Measurements from ENCODE around the gene SLC30A9.

DNA sequence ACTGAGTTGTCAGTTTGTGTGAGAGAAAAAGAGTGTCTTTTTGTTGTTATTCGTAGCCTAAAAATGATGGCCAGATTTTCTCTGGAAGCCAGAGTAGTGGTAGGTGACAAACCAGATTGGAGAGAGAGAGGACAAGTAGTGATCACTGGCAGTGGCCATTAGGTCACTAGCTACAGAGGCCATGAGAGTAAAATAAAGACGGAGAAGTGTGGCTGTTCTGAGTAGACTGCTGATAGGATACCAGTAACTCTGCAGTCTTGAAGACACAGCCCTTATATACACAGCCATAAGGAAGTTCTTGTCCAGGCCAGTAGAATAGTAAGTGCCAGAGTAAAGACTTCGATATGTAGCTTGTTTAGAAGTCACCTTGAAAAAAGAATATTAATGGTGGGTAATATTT lies 7.7 kb downstream of the SLC30A9 start:
- TF ChIP-seq, protein P1, sequence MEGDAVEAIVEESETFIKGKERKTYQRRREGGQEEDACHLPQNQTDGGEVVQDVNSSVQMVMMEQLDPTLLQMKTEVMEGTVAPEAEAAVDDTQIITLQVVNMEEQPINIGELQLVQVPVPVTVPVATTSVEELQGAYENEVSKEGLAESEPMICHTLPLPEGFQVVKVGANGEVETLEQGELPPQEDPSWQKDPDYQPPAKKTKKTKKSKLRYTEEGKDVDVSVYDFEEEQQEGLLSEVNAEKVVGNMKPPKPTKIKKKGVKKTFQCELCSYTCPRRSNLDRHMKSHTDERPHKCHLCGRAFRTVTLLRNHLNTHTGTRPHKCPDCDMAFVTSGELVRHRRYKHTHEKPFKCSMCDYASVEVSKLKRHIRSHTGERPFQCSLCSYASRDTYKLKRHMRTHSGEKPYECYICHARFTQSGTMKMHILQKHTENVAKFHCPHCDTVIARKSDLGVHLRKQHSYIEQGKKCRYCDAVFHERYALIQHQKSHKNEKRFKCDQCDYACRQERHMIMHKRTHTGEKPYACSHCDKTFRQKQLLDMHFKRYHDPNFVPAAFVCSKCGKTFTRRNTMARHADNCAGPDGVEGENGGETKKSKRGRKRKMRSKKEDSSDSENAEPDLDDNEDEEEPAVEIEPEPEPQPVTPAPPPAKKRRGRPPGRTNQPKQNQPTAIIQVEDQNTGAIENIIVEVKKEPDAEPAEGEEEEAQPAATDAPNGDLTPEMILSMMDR (conservative IDR thresholded peaks at IDR 0.05; ENCODE audit: low read depth, low read length): no peak
- TF ChIP-seq EZH2 (IDR thresholded peaks at IDR 0.05; ENCODE audit: low read length, unreplicated experiment) (no peak), EZH2phosphoT487 (IDR thresholded peaks at IDR 0.05; ENCODE audit: borderline replicate concordance, low read length) (no peak)

All from PC-3 (cell line).